Cerebellar nuclear complex (tissue), 1 donor: ENCODE data around the gene ZFAND3.

Source experiments
- DNase-seq, 2 experiments: peaks; one replicate each; lab custom pipeline; 2025; lab: John Stamatoyannopoulos, UW

The ZFAND3 gene, protein sequence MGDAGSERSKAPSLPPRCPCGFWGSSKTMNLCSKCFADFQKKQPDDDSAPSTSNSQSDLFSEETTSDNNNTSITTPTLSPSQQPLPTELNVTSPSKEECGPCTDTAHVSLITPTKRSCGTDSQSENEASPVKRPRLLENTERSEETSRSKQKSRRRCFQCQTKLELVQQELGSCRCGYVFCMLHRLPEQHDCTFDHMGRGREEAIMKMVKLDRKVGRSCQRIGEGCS

DNA sequence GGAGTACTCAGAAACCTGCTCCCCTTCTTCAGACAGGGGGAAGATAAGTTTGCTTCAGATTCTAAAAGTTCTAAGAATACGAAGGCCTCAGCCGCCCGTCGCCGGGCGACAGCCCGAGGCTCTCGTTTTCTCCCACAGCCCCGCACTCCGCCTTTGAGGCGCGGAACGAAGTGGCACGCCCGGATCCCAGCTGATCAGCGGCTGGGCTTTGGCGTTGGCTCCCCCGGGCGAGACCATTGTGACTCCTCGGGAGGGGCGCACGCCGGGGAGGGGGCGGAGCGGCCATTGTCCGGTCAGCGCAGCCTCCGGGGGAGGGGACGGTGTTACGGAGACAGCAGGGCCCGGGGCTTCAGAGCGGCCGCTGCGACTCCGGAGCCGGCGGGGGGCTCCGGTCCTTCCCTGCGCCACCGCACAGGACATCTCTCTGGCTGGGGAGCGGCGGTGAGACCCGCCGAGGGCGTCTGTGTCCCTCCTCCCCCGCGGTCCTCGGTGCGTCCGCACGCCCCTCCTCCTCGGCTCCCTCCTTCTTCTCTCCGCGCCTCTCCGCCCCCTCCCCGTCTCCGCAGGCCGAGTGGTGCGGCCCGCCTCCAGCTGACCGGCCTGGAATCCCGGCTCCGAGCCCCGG is at the start of gene ZFAND3:
Gene ZFAND3, plus strand, starts transcription at position 551 of the 625 bp plus-strand sequence. CDS start 219 bp downstream, outside the sequence.
- peak; percentile 49 to 87 for DNase-seq

DNA sequence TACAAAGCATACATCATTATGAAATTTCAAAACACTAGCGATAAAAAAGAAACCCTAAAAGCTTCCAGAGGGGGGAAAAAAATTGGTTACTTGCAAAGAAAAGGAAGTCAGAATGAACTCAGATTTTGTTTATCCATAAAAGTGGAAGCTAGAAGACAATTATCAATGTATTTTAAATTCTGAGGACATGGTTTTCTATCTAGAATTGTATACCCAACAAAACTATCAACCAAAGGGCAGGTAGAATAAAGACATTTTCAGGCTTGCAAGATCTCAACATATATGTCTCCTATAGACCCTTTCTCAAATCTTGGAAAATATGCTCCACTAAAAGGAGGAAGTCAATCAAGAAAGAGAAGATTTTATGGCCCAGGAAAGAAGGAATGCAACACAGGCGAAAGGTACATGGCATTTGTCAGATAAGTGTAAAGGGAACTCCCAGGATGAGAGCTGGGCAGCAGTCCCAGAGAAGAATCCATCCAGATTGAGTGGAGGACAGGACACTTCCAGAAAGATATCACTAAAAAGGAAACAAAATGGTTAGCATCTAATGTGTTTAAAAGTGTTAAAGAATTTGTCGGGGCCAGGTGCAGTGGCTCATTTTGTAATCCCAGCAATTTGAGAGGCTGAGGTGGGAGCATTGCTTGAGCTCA is 45.4 kb upstream of the ZFAND3 start:
- no peak for DNase-seq

DNA sequence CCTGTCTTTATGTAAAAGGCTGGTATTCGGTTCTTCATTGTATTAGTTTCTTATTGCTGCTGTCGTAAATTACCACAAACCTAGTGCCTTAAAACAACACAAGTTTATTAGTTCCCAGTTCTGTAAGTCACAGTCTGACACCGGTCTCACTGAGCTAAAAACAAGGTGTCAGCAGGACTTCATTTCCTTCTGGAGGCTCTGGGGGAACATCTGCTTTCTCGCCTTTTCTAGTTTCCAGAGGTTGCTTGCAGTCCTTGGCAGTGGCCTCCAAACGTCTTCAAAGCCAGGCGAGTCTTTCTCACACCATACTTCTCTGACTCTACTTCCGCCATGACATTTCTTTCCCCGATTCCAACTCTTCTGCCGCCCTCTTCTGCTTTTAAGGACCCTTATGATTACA is 43.0 kb upstream of the ZFAND3 start:
- no peak for DNase-seq

DNA sequence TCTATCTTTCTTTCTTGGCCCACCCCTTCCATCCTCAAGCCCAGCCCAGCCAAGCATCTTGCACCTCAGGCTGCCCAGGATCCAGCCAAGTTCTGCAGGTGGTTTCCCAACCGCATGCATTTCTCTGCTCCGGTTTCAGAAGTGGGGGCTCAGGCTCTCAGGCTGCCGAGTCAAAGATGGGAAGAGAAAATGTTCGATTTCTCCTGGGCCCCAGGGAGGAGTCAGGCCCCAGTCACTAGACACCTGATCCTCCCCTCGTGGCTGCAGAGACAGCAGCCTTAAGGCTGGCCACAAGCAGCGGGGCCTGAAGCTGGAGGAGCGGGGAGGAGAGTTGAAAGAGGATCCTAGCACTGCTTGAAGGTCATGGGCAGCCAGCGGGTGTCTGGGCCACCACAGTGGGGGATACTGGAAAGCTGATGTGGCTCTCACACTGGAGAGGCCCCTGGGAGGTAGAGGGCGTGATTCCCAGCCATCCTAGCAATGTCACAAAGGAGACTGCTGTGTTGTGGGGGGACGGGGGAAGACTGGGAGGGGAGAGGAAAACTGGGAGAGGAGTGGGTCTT is 42.2 kb upstream of the ZFAND3 start:
- DNase-seq, result no peak

DNA sequence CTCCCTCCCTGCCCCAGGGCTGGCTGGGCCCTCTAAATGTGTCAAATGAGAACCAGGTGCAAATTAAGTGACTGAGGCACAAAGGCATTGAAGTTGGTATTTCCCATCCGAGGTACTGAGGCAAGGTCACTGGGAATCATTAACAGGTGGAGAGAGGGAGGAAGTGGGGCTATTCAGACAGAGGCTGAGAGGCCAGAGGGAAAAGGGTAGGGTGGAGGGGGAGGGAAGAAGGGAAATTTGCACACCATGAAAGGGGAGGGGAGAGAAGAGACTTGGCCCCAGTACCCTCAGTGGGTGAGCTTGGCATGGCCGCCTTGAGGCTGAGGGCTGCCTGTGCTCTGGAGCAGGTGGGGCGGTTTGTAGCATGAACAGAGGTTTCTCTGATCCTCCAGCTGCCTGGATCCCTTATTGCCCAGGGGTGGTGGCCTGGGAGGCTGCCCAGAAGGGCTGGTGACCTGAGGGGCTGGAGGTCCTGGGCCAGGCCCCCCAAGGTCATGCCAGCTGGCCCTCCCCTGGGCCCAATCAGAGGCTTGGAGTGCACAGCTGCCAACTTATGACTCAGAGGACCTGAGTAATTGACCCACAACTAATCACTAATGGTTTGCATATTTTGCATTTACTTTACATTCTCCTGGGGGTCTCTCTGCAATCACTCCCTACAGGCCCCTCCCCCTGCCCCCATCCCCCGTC is 40.3 kb upstream of the ZFAND3 start:
- no peak for DNase-seq

DNA sequence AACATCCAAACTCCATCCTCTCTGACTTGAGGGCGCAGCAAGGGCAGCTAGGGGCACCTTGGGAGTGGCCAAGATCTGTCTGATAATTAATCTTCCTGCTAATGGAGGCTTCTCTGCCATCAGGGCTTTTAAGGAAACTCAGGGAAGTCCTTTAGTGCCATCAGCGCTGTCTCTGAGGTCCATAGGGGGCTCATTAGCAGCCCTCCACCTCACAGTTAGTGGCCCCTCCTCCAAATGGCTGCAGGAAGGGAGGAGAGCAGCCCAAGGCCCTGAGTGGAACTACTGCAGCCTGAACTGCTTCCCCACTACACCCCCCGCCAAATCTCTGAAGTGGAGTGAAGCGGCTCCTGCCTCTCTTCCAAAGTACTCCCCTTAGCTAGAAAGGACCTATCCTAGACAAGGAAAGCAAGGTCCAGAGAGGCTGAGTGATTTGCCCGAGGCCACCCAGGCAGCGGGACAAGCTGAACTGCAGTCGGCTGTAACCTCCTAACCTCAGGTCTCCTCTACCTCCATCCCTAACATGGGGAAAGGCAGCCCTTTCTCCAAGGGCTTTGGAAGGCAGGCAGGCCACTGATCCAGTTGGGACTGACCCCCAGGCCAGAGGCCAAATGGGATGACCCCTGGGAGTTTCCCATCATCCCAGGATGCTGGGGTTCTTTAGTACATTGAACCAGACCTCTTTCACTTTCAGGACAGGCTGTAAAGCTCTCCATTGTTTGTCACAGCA is 39.5 kb upstream of the ZFAND3 start:
- DNase-seq, result no peak

DNA sequence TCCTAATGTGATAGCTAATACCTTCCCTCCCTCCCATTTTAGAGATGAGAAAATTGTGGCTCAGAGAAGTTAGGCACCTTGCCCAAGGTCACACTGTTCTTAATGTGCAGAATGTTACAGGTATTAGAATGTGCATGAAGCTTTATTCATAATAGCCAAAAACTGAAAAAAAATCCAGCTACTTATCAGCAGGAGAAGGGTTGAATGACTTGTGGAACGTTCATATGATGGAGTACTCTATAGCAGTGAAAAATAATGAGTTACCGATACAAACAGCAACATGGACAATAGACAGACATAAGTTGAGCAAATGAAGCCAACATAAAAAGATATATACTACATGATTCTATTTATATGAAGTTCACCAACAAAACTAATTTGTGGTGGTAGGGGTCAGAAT is 37.7 kb upstream of the ZFAND3 start:
- DNase-seq, result no peak

DNA sequence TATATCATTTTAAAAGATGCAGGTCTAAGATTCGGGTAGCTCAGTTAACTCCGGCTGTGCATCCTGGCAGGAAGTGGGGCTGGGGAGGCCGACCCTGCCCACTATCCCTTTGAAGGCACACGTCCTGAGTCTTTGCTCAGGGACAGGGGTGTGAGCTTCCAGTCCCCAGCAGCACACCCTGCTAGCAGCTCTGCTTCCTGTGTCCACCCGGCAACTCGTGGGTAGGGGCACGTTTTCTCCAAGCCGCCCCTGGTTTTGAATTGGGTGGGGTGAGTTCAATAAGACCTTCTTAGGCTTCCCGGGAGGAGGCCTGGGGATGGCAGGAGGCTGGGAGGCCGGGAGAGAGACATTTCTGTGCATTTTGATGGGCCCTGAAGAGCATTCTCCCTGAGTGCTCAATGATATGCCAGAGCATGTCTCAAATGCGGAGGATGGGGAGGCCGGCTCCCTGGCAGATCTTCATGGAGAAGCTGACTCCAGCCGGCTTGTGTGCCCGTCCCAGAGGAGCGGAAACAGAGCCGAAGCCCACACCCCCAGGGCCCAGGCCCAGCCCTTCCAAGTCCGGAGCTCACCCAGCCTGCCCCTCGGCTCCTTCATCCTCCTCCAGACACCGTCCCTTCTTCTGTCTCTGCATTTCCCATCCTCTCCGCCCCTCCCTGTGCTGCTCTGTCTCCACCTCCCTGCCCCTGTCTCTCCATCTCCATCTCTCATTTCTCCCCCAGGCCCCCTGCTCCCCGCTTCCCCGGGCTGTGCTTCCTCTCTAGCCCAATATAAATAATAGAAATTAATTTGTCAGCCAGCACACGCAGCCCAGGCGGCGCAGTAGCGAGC is 36.3 kb upstream of the ZFAND3 start:
- DNase-seq, result peak in 1 of 2 experiments; percentile 28

DNA sequence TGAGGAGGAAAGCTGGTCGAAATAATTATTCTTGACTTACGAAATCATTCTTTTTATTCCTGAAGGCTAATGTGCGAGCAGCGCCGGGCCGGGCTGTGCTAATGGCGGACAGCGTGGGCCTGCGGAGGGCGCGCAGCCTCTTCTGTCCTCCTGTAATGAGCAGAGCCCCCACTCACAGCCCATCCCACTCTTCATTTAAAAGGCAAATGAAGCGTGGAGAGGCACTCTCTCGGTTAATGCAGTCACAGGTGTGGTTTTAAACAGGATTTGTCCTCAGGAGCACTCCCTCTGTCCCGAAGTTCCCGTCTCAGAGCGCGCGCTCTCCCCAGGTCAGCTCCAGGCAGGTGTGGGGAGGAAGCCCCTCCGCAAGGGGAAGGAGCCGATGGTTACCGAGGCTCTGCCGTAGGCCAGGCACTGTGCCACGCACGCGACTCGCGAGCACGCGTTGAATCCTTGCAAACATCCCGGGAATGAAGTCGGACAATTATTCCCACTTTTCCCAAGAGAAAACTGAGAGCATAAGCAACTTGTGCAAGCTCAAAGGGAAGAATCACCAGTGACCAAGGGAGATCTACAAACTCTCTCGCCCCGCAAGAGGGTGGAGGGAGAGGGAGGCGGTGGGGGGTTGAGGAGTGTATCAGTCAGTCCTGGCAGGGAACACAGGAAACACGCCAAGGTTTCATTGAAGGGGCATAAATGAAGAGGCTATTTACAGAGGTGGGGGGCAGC is 35.5 kb upstream of the ZFAND3 start:
- no peak for DNase-seq

DNA sequence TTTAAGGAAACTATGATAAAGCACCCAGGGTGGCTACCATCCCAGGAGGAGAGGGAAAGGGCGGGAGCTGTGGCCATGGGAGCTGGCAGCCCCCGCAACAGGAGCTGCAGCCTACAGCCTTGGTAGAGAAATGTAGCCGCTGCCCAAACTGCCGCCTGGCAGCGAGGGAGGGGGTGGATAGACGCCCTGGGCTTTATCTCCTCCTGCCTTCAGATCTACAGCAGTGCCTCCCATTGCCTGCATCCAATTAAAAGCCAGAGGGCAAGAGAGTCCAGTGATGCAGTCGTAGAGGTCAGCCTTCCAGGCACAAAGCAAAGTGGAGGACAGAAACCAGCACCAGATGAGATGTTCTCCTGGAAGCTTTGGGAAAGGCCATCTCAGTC is 35.0 kb upstream of the ZFAND3 start:
- DNase-seq, result peak in 1 of 2 experiments; percentile 35

DNA sequence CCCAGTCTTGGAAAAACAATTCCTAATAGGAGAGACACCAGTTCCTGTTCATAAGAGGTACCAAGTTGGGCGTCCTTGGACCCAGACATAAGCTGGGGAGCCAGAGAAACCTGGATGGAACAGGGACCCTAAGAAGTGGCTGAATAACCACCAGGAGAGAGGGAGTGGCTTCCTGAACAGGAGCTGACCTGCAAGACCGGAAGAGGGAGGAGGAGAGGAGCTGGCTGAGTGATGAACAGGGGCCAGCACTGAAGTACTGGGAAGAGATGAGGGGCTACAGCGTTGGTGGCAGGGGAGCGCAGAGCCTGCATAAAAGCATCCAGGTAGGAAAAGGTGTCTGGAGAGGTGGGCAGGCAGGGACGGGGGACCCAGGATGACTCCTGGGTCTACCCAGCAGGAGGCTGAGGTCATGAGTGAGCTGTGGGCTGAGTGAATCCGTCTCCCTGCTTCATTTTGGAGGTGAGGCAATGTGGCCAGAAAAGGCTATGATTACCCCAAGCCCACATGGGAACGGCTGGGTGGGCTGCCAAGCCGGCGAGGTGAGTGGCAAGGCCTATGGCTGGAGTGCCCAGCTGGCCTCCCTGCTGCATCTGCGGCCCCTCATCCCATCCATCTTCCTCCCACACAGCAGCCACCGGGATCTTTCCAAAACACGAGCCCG is 34.4 kb upstream of the ZFAND3 start:
- DNase-seq, result no peak

DNA sequence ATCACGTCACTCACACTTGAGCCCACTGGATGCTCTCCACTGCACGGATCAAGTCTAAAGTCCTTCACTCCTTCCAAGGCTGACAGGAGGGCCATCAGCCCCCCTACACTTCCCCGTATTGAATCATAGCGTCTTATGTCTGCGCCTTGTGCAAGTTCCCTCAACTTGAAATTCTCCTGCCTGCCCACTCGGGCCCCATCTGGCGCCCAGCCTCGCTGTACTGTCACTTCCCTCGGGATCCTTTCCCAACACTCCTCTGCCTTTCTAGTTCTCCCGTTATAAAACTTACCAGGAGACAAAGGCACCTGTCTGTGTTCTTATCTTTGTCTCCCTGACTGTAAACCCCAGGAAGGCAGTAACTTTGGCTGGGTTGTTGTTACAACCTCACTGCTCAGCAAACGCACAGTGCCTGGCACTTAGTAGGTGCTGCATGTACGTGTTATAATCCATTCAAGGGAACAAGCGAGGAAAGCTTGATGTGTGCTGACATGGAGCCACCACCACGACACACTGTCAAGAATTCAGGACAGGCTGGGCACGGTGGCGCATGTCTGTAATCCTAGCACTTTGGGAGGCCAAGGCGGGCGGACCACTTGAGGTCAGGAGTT is 33.8 kb upstream of the ZFAND3 start:
- no peak for DNase-seq

DNA sequence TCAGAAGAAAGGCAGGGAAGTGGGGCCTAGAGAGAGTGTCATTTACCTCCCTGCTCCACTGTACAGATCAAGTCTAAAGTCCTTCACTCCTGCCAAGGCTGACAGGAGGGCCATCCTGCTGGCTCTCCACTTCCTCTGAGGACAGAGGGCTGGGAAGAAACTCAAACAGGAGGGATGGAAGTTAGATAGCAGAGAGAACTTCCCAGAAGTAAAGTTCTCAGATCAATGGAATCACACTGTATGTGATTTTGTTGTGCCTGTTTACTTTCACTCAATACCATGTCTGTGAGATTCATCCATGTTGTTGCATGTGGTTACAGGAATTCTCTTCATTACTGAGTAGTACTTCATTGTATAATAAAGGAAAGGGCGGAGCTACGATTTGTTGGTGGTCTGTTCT is 32.3 kb upstream of the ZFAND3 start:
- no peak for DNase-seq

DNA sequence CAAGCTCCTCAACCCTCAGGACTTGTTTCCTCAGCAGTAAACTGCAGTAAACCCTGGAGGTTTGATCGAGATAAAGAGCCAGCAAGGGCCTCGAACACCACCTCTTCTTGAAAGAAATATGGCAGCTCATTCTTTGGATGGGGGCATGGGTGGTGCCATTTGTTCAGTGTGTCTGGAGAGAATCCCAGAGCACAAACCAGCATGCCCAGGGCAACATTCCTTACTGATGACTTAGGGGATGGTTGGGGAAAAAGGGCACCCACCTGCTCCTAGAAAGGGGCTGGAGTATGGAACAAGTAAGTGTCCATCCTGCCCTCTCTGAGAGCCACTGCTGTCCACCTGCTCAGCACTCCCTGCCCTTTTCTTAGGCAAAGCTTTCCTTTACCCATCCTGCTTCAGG is 31.3 kb upstream of the ZFAND3 start:
- no peak for DNase-seq

DNA sequence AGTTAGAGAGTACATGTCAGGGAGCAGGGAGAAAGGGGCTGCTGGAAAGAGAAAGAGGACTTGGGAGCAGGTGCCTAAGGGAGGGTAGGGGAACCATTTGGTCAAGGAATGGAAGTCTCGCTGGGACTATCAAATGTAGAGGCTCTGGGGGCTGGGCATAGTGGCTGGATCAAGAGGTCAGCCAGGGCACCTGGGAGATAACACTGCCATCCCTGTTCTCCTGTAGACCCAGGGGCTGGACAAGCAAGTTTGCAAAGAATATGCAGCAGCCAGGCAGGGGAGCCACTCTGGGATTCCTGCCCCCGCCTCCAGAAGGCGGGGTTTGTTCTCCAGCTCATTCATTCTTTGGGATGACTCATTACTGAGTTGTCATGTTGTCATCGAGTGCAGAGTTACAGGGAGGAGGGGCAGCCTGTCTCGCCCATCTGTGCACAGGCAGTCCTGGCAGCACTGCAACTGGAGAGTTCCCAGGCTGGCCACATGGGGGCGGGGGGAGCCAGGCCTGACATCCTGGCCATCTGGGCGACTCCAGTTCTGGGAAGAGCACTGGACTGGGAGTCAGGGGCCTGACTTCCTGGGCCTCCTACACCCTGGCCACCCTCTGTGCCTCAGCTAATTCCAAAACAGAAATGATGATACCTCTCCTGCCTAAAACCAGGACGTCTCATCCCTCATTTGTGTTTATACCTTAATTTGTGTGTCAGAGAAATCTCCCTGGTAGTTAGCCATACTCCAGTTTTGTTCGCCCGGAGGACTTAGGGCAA is 28.2 kb upstream of the ZFAND3 start:
- DNase-seq, result peak; percentile 94 to 99

DNA sequence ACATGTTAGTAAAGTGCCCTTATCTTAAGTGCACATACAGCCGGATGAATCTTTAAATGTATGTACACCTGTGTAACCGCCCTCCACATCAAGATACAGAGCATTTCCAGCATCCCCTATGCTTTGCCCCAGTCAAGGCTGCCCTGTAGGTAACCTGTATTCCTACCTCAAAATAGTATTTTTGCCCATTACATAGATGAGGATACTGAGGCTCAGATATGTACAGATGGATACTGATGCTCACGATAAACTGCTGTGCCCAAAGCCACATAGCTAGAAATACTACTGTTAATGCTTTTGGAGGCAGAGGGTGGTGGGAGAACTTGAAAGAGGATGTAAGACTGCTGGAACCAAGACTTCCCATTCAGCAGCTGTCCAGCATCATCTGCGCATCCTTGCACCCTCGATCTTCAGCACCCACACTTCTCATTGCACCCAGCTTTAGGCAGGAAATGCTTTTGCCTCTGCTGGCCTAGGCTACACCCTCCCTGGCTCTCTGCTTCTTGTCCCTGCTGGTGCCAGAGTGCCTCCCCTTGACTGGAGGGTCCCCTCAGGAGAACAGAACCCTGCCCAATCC is 27.0 kb upstream of the ZFAND3 start:
- DNase-seq, result no peak

DNA sequence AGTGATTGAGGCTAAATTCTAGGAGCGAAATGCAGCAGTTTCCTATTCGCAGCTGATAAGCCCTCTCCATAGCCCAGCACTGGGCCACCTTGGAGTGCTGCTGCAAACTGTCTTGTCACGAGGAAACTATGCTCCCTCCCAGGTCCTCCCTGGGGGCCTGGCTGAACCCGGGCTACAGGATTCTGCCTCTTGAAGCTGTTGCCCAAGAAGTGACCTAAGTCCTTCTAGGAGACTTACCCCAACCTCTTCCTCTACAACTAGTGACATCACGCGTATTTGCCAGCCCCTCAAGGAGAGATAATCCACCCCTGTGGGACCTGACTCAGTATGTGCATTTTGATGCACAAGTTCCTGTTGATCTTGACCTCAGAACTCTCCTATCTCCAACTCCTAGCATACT is 26.5 kb upstream of the ZFAND3 start:
- no peak for DNase-seq

DNA sequence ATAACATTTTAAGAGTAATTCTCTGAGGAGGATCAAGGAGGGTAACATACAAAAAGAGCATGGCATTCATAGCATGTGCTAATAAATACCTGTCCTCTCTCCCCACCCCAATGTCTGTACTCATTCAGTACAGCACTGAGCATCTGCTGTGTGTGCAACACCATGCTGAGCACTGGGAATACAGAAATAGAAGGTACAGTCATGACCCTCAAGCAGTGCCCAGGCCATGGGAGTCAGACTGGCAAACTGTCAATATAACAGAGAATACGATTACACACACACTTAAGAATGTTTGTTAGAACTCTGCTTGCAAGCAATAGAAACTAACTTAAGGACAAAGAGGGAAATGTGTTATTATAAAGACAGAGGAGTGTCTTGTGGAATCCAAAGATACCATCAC is 24.7 kb upstream of the ZFAND3 start:
- DNase-seq, result no peak
